NB4 (cell line): ENCODE data around the gene LRRC31.
A peak's percentile ranks its signal among the peaks of the same experiment; 100 is the strongest.

Experiments
- DNase-seq: peaks from one replicate; pipeline ENCODE4 v3.0.0; 2010; ENCODE audit warnings: low read depth
- H3K4me3 ChIP-seq: one replicate; pipeline ENCODE4 v1.5.1; 2011; ENCODE audit warnings: mild to moderate bottlenecking, low read depth, low read length, moderate library complexity
- MYC ChIP-seq: IDR thresholded peaks from 2 replicates; pipeline ENCODE4 v1.6.1; 2011; ENCODE audit warnings: low read depth, low read length
- POLR2A ChIP-seq: IDR thresholded peaks from 2 replicates; pipeline ENCODE4 v1.6.1; 2011; ENCODE audit warnings: mild to moderate bottlenecking; ENCODE audit not compliant: insufficient read length; ENCODE audit errors: extremely low read depth
- TF ChIP-seq, protein P1 (sequence below): IDR thresholded peaks from one replicate; pipeline ENCODE4 v1.5.1; 2012; ENCODE audit warnings: low read depth, low read length
- TF ChIP-seq, protein P2 (sequence below): IDR thresholded peaks from 2 replicates; pipeline ENCODE4 v1.6.1; 2011; ENCODE audit warnings: low read depth, low read length

The LRRC31 gene

DNA sequence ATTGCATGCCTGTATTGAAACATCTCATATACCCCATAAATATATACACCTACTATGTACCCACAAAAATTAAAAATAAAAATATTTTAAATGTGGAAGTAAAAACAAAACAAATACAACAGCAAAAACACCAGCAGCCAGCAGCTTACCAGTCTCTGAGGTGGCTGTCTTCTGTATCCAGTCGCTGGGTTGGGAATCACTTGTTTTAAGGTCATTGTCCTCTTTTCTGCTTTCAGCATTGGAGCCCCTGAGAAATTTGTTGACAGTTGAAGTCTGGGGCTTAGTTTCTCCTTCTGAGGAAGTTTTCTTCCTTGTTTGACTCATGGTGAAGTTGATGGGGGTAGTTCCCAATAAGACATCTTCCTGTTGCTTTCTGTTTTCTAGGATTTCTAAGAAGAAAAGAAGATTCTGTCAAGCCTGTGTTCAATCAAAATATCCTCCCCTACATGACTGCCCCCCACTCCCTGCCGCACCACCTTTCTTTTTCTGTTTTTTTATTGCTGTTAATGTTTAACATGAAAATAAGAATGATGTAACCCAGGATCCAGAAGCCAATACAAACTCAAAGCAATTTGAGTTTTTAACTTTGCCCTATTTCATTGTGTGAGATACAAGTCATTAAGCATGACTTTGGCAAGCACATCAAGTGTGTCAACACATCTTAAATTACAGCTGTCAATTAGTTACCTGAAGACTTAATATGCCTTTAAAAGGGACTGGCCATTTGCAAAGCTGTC lies at the start of gene LRRC31:
Gene LRRC31 (minus strand): TSS at position 452 of the 737 bp plus-strand sequence. CDS start 128 bp downstream, at position 324.
- TF ChIP-seq, protein P1, sequence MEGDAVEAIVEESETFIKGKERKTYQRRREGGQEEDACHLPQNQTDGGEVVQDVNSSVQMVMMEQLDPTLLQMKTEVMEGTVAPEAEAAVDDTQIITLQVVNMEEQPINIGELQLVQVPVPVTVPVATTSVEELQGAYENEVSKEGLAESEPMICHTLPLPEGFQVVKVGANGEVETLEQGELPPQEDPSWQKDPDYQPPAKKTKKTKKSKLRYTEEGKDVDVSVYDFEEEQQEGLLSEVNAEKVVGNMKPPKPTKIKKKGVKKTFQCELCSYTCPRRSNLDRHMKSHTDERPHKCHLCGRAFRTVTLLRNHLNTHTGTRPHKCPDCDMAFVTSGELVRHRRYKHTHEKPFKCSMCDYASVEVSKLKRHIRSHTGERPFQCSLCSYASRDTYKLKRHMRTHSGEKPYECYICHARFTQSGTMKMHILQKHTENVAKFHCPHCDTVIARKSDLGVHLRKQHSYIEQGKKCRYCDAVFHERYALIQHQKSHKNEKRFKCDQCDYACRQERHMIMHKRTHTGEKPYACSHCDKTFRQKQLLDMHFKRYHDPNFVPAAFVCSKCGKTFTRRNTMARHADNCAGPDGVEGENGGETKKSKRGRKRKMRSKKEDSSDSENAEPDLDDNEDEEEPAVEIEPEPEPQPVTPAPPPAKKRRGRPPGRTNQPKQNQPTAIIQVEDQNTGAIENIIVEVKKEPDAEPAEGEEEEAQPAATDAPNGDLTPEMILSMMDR = no peak
- TF ChIP-seq MYC = no peak
- no peak for TF ChIP-seq POLR2A
- TF ChIP-seq, protein P2, sequence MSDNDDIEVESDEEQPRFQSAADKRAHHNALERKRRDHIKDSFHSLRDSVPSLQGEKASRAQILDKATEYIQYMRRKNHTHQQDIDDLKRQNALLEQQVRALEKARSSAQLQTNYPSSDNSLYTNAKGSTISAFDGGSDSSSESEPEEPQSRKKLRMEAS = no peak
- DNase-seq = no peak
- no peak within 1 kb of the TSS for H3K4me3 ChIP-seq

DNA sequence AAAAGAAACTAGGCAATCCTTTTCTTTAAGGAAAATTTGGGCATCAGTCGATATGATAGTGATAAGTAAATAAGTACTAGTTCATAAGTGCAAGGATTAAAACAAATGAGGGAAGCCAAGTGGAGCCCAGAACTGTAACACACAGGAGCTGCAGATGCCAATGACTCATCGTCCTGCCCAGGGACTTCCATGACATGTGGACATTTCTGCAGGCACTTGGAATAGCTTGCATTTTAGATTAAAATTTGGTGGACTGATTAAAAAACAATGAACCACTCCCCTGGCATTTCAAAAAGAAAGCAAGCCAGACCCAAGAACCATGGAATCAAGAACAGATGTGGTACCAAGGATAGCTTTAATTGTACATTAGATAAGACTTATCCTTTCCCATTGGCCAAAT lies 44.6 kb upstream of the LRRC31 start:
- peak; percentile 22 for DNase-seq
- TF ChIP-seq MYC = no peak
- TF ChIP-seq POLR2A = no peak
- TF ChIP-seq, protein P2 = no peak
- TF ChIP-seq, protein P1 = no peak
- no peak overlapping the region for H3K4me3 ChIP-seq

DNA sequence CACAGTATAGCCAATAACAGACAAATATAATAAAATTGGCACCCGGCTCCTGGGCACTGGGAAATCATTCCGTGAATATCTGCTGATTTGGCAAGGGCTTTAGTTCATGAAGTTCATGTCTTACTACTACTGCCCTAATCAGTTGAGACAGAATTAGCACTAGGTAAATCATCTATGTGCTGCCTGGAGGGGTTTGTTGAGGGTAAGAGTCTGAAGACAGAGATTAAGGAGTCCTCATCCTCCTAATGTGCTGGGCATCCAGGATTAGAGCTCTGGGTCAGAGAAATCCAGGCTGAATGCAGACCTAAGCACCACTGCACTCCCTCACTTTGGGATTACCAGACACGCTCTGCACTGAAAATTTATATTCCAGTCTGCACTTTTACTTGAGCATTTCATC lies 43.6 kb upstream of the LRRC31 start:
- TF ChIP-seq POLR2A (no peak), MYC (no peak)
- TF ChIP-seq, protein P2 = no peak
- TF ChIP-seq, protein P1 = no peak
- DNase-seq = no peak
- no peak overlapping the region for H3K4me3 ChIP-seq

DNA sequence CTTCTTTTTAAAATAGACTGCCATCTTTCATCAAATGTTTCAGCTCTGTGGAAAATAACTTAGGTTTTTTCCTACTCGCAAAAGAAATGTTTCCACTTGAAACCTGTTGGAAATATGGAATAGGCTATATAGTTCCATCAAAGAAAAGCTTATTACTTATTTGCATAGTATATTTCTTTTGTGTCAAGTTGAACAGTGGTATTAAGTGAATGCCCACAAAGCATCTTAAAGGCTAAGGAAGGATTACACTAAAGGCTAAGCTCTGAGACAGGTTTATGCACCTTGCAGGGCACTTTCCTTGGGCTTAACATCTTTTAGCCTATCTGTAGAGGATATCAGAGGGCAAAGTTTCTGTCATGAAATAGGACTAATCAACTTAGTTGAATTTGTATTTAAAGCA lies 41.5 kb upstream of the LRRC31 start, which contains the start of gene SAMD7:
Gene SAMD7 (plus strand): TSS at position 301 of the 400 bp plus-strand sequence. CDS start 7,927 bp downstream, outside the sequence.
- DNase-seq = no peak
- TF ChIP-seq MYC = no peak
- TF ChIP-seq, protein P1 = no peak
- TF ChIP-seq, protein P2 = no peak
- no peak for TF ChIP-seq POLR2A
- H3K4me3 ChIP-seq = no peak within 1 kb of the TSS

DNA sequence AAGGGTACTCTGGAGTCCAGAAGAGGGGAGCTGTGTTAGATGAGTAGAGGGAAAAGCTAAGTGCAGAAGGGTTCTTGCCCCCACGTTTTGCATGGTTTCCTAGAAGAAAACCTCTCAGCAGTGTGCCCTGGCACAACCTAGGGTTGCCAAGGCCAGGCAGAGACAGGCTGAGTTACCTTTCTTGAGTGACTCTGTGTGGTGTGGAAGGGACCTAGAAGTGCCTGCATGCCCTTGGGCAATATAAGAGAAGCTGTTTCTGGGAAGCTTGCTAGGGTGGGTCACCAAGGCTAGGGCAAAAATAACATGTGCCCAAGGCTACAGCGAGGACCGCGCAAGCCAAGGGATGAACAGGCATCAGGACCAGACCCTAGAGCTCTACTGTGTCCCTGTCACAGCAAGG lies 38.2 kb upstream of the LRRC31 start:
- TF ChIP-seq, protein P1 = no peak
- TF ChIP-seq MYC (no peak), POLR2A (no peak)
- TF ChIP-seq, protein P2 = no peak
- no peak overlapping the region for H3K4me3 ChIP-seq
- DNase-seq = no peak
